HCT116 (cell line): ENCODE measurements around the gene LYST. TPM values are rescaled to one million over a fixed set of nuclear protein-coding genes. Genes with fewer than 3 reads are reported as not detected.

Experiments used
- ATAC-seq: fragments of 200-7000 bp; cut with Tn5 transposase; 2 replicates; pipeline ENCODE4 v1.9.1; 2020; ENCODE audit warnings: mild to moderate bottlenecking, moderate library complexity
- BruUV-seq: library from RNA; stranded (reverse); fragments of 400-500 nt; replicated peaks from 2 replicates; lab custom pipeline; 2021; lab: Mats Ljungman, UMichigan
- CTCF ChIA-PET: fragments of 300-600 bp; sonication (Branson Sonifier 250); formaldehyde crosslinking; loops from one replicate; lab custom pipeline; 2021; ENCODE audit warnings: antibody characterized with exemption; lab: Charles Lee
- POLR2A ChIA-PET: fragments of 300-600, 350-600 bp; sonication (Branson Sonifier 250); formaldehyde crosslinking; loops from one replicate; lab custom pipeline; 2021; ENCODE audit warnings: antibody characterized with exemption; lab: Charles Lee
- RAD21 ChIA-PET, 2 experiments: fragments of 300-600 bp; sonication (Branson Sonifier 250); formaldehyde crosslinking; loops; one replicate each; lab custom pipeline; 2023; ENCODE audit warnings: low total read pairs in 2 of 2; ENCODE audit not compliant: uncharacterized antibody in 2 of 2, unreplicated experiment in 2 of 2, low non-redundant PET in 1 of 2; lab: Charles Lee
- DNase-seq: peaks from one replicate; pipeline ENCODE4 v3.0.0-alpha.2; 2010; ENCODE audit warnings: low read depth, low spot score
- H2AFZ ChIP-seq: fragments of 200-600 bp; shearing (Covaris generic), sonication (generic); 2 replicates; pipeline ENCODE4 v1.6.1; 2017; ENCODE audit warnings: low read depth, mixed run types, mixed read lengths, antibody characterized with exemption, low read length; ENCODE audit not compliant: poor library complexity, severe bottlenecking
- H3K27ac ChIP-seq: 2 replicates; pipeline ENCODE4 v1.5.1; 2012; ENCODE audit warnings: low read depth, low read length
- H3K27me3 ChIP-seq: fragments of 200-600 bp; sonication (generic); 2 replicates; pipeline ENCODE4 v1.6.1; 2016; ENCODE audit warnings: mixed run types, low read length, mixed read lengths; ENCODE audit not compliant: insufficient read depth
- H3K36me3 ChIP-seq, 2 experiments: fragments of 200-500 bp in 1 of 2; fragments of 200-600 bp in 1 of 2; sonication (Bioruptor generic) in 1 of 2; sonication (generic) in 1 of 2; 2 replicates each; pipeline versions ENCODE4 v1.5.1 to v1.6.1; 2014 to 2016; ENCODE audit warnings: low read length in 2 of 2, inconsistent platforms in 1 of 2, mixed read lengths in 1 of 2, mixed run types in 1 of 2; ENCODE audit not compliant: insufficient read depth in 2 of 2, control insufficient read depth in 1 of 2
- H3K4me1 ChIP-seq, 2 experiments: fragments of 200-600 bp in 1 of 2; sonication (generic) in 1 of 2; 2 replicates each; pipeline versions ENCODE4 v1.5.1 to v1.6.1; 2012 to 2017; ENCODE audit warnings: low read length in 2 of 2, inconsistent platforms in 1 of 2, mild to moderate bottlenecking in 1 of 2, mixed read lengths in 1 of 2, mixed run types in 1 of 2, moderate library complexity in 1 of 2; ENCODE audit not compliant: insufficient read depth in 2 of 2, control insufficient read depth in 1 of 2
- H3K4me2 ChIP-seq: fragments of 200-600 bp; sonication (generic); 2 replicates; pipeline ENCODE4 v1.6.1; 2017; ENCODE audit warnings: mixed run types, low read length, mixed read lengths
- H3K4me3 ChIP-seq, 2 experiments: fragments of 200-600 bp in 1 of 2; sonication (generic) in 1 of 2; replicated peaks in 1 of 2; 2 replicates each; pipeline ENCODE4 v1.5.1; 2011 to 2016; ENCODE audit warnings: low read length in 2 of 2, control low read depth in 1 of 2, low read depth in 1 of 2, mild to moderate bottlenecking in 1 of 2, mixed read lengths in 1 of 2, mixed run types in 1 of 2
- H3K79me2 ChIP-seq: fragments of 200-600 bp; sonication (generic); 2 replicates; pipeline ENCODE4 v1.6.1; 2017; ENCODE audit warnings: mild to moderate bottlenecking, mixed run types, low read length, moderate library complexity, mixed read lengths; ENCODE audit not compliant: insufficient read depth
- H3K9ac ChIP-seq: fragments of 200-600 bp; sonication (generic); 2 replicates; pipeline ENCODE4 v1.6.1; 2016; ENCODE audit warnings: low read length, mixed read lengths
- H3K9me2 ChIP-seq: fragments of 200-600 bp; sonication (generic), shearing (Covaris generic); 2 replicates; pipeline ENCODE4 v1.6.1; 2017; ENCODE audit warnings: mixed run types, mild to moderate bottlenecking, moderate library complexity; ENCODE audit not compliant: insufficient read depth
- H3K9me3 ChIP-seq, 2 experiments: fragments of 200-500 bp in 1 of 2; fragments of 200-600 bp in 1 of 2; sonication (Bioruptor generic) in 1 of 2; sonication (generic) in 1 of 2; 2 replicates each; pipeline ENCODE4 v1.6.1; 2014 to 2017; ENCODE audit warnings: low read length in 2 of 2, mixed read lengths in 2 of 2, inconsistent platforms in 1 of 2, low read depth in 1 of 2, mild to moderate bottlenecking in 1 of 2, mixed run types in 1 of 2, moderate library complexity in 1 of 2; ENCODE audit not compliant: control insufficient read depth in 1 of 2, insufficient read depth in 1 of 2
- H4K20me1 ChIP-seq: fragments of 200-600 bp; sonication (generic), shearing (Covaris generic); 2 replicates; pipeline ENCODE4 v1.6.1; 2017; ENCODE audit warnings: mixed run types, mild to moderate bottlenecking, moderate library complexity; ENCODE audit not compliant: insufficient read depth
- ATF3 ChIP-seq: IDR thresholded peaks from 2 replicates; pipeline ENCODE4 v1.6.1; 2012
- CEBPB ChIP-seq: IDR thresholded peaks from 2 replicates; pipeline ENCODE4 v1.6.1; 2012; ENCODE audit warnings: low read depth
- EGR1 ChIP-seq: IDR thresholded peaks from 2 replicates; pipeline ENCODE4 v1.6.1; 2012; ENCODE audit warnings: low read depth
- ELF1 ChIP-seq: IDR thresholded peaks from 2 replicates; pipeline ENCODE4 v1.6.1; 2012; ENCODE audit warnings: low read depth, borderline replicate concordance
- EZH2 ChIP-seq: fragments of 200-600 bp; sonication (generic); IDR thresholded peaks from 2 replicates; pipeline ENCODE4 v1.6.1; 2017; ENCODE audit warnings: antibody characterized with exemption, mixed run types
- EZH2phosphoT487 ChIP-seq: fragments of 200-600 bp; IDR thresholded peaks from 2 replicates; pipeline ENCODE4 v1.6.1; 2018; ENCODE audit warnings: antibody characterized with exemption, borderline replicate concordance
- FOSL1 ChIP-seq: IDR thresholded peaks from 2 replicates; pipeline ENCODE4 v1.6.1; 2012; ENCODE audit warnings: low read depth
- JUND ChIP-seq: IDR thresholded peaks from 2 replicates; pipeline ENCODE4 v1.6.1; 2012
- POLR2A ChIP-seq: IDR thresholded peaks from 2 replicates; pipeline ENCODE4 v1.7.0; 2011; ENCODE audit warnings: borderline replicate concordance; ENCODE audit not compliant: insufficient read depth, insufficient read length; ENCODE audit errors: extremely low read depth
- POLR2AphosphoS5 ChIP-seq: IDR thresholded peaks from 2 replicates; pipeline ENCODE4 v1.6.1; 2011; ENCODE audit warnings: mild to moderate bottlenecking, low read depth, low read length, moderate library complexity
- RAD21 ChIP-seq: IDR thresholded peaks from 2 replicates; pipeline ENCODE4 v1.6.1; 2012; ENCODE audit warnings: low read depth, mild to moderate bottlenecking
- SIN3A ChIP-seq: IDR thresholded peaks from 2 replicates; pipeline ENCODE4 v1.6.1; 2012; ENCODE audit warnings: low read depth
- SP1 ChIP-seq: IDR thresholded peaks from 2 replicates; pipeline ENCODE4 v1.6.1; 2012; ENCODE audit warnings: low read depth
- SRF ChIP-seq: IDR thresholded peaks from 2 replicates; pipeline ENCODE4 v1.6.1; 2012; ENCODE audit warnings: low read depth
- TCF7L2 ChIP-seq: IDR thresholded peaks from 2 replicates; pipeline ENCODE4 v1.7.0; 2011; ENCODE audit warnings: borderline replicate concordance, inconsistent platforms; ENCODE audit not compliant: insufficient read depth, insufficient read length; ENCODE audit errors: extremely low read depth
- YY1 ChIP-seq: IDR thresholded peaks from 2 replicates; pipeline ENCODE4 v1.6.1; 2011; ENCODE audit warnings: low read length, low read depth, moderate library complexity, mild to moderate bottlenecking; ENCODE audit not compliant: insufficient replicate concordance; ENCODE audit errors: extremely low read depth
- ZFX ChIP-seq: fragments of 450-650 bp; IDR thresholded peaks from 2 replicates; pipeline ENCODE4 v1.6.1; 2017
- ZNF274 ChIP-seq: fragments of 200-500 bp; sonication (Bioruptor generic); IDR thresholded peaks from 2 replicates; pipeline ENCODE4 v1.6.1; 2014; ENCODE audit warnings: mild to moderate bottlenecking, low read depth, low read length, inconsistent platforms
- intact Hi-C: fragments of 100-400 bp; cut with micrococcal nuclease; formaldehyde crosslinking; loops from 2 replicates; pipeline ENCODE4 v1.10.0; 2022
- total RNA-seq: library from RNA; stranded (reverse); gene quantifications from one replicate; pipeline ENCODE4 v1.2.1, GENCODE V29; 2021; ENCODE audit not compliant: unreplicated experiment
- TF ChIP-seq, protein P1 (sequence below): IDR thresholded peaks from 2 replicates; pipeline ENCODE4 v1.6.1; 2012
- TF ChIP-seq, protein P2 (sequence below), 3 experiments: fragments of 200-600 bp in 1 of 3; sonication (generic) in 1 of 3; IDR thresholded peaks in 2 of 3; conservative IDR thresholded peaks in 1 of 3; 2 replicates each; pipeline ENCODE4 v1.5.1; 2012 to 2017; ENCODE audit warnings: low read depth in 2 of 3, low read length in 2 of 3, antibody characterized with exemption in 1 of 3, borderline replicate concordance in 1 of 3, control low read depth in 1 of 3, mild to moderate bottlenecking in 1 of 3, mixed read lengths in 1 of 3, mixed run types in 1 of 3, moderate library complexity in 1 of 3; ENCODE audit not compliant: insufficient read depth in 1 of 3

The LYST gene
- total RNA-seq, 1 experiment from 2014 or later: 6.6 TPM

DNA sequence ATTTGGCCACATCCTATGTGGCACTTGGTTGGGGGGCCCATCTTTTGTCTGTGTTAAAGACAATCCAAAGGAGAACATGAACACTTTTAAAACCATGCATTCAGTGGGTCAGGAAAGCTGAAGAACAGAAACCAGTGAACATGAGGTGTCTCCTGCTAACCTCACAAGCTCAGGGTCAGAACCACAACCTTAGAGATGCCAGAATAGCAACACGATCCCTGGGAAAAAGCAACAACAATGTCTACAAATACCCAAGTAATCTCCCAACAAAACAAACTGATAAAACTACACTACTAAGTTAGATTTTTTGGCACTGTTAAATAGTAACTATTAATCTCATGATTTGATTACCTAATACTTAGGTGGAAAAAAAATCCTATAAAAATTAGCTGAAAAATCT lies 183.1 kb downstream of the LYST start:
- no peak for DNase-seq
- H3K9me2 ChIP-seq: no peaks in the 10 kb centered on the region
- H3K9ac ChIP-seq: no peak overlapping the region
- H3K27ac ChIP-seq: no peak overlapping the region
- ATAC-seq: no peak
- no peaks in the 10 kb centered on the region for H3K79me2 ChIP-seq
- no peaks in the 10 kb centered on the region for H4K20me1 ChIP-seq
- no TSS peak for BruUV-seq
- CTCF ChIA-PET: no interaction called here
- H3K4me3 ChIP-seq: no peak overlapping the region
- TF ChIP-seq EGR1 (no peak), SP1 (no peak), EZH2 (no peak), JUND (no peak), YY1 (no peak), ZFX (no peak), RAD21 (no peak), ATF3 (no peak), SRF (no peak), EZH2phosphoT487 (no peak), TCF7L2 (no peak), CEBPB (no peak)
- TF ChIP-seq, protein P1, sequence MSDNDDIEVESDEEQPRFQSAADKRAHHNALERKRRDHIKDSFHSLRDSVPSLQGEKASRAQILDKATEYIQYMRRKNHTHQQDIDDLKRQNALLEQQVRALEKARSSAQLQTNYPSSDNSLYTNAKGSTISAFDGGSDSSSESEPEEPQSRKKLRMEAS: no peak
- no peaks in the 10 kb centered on the region for H3K27me3 ChIP-seq
- intact Hi-C loops: no loop called here
- no peaks in the 10 kb centered on the region for H3K36me3 ChIP-seq
- no peak overlapping the region for H3K4me2 ChIP-seq
- RAD21 ChIA-PET: no interaction called here
- H2AFZ ChIP-seq: no peak overlapping the region
- no peaks in the 10 kb centered on the region for H3K4me1 ChIP-seq
- no peaks in the 10 kb centered on the region for H3K9me3 ChIP-seq
- POLR2A ChIA-PET: no interaction called here

GRCh38 chr1:235682216-235682615 lies 184.5 kb downstream of the LYST start:
- Histone ChIP-seq H3K4me1 (no peaks in the 10 kb centered on the region), H3K27me3 (no peaks in the 10 kb centered on the region), H4K20me1 (no peaks in the 10 kb centered on the region), H3K27ac (no peak overlapping the region), H3K9me2 (no peaks in the 10 kb centered on the region), H3K9me3 (no peaks in the 10 kb centered on the region), H3K9ac (no peak overlapping the region), H3K79me2 (no peaks in the 10 kb centered on the region), H3K4me2 (no peak overlapping the region), H3K36me3 (no peaks in the 10 kb centered on the region), H2AFZ (no peak overlapping the region), H3K4me3 (no peak overlapping the region)
- intact Hi-C loops: no loop called here
- ChIA-PET CTCF (no interaction called here), POLR2A (no interaction called here), RAD21 (no interaction called here)
- BruUV-seq: no TSS peak
- no peak for ATAC-seq
- no peak for DNase-seq
- TF ChIP-seq ATF3: no peak
- TF ChIP-seq SIN3A: no peak
- TF ChIP-seq, protein P2, sequence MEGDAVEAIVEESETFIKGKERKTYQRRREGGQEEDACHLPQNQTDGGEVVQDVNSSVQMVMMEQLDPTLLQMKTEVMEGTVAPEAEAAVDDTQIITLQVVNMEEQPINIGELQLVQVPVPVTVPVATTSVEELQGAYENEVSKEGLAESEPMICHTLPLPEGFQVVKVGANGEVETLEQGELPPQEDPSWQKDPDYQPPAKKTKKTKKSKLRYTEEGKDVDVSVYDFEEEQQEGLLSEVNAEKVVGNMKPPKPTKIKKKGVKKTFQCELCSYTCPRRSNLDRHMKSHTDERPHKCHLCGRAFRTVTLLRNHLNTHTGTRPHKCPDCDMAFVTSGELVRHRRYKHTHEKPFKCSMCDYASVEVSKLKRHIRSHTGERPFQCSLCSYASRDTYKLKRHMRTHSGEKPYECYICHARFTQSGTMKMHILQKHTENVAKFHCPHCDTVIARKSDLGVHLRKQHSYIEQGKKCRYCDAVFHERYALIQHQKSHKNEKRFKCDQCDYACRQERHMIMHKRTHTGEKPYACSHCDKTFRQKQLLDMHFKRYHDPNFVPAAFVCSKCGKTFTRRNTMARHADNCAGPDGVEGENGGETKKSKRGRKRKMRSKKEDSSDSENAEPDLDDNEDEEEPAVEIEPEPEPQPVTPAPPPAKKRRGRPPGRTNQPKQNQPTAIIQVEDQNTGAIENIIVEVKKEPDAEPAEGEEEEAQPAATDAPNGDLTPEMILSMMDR (IDR thresholded peaks at IDR 0.05 in 2 of 3, conservative IDR thresholded peaks at IDR 0.05 in 1 of 3; ENCODE audit: borderline replicate concordance in 1 of 3, insufficient read depth in 1 of 3, low read depth in 2 of 3, low read length in 2 of 3): no peak
- no peak for TF ChIP-seq EGR1
- TF ChIP-seq POLR2AphosphoS5: no peak
- no peak for TF ChIP-seq SRF
- TF ChIP-seq YY1: no peak
- no peak for TF ChIP-seq RAD21
- TF ChIP-seq ZNF274: no peak
- no peak for TF ChIP-seq JUND
- TF ChIP-seq FOSL1: no peak
- no peak for TF ChIP-seq SP1
- TF ChIP-seq, protein P1: no peak
- no peak for TF ChIP-seq POLR2A
- no peak for TF ChIP-seq ELF1
